H1 (cell line): ENCODE results near the gene TAX1BP1. TPM values are rescaled to one million over a fixed set of nuclear protein-coding genes. Genes with fewer than 3 reads are reported as not detected.

Experiments
- CTCF ChIA-PET: fragments of 300-600 bp; sonication (Branson Sonifier 250); formaldehyde crosslinking; loops from one replicate; lab custom pipeline; 2021; ENCODE audit not compliant: partially characterized antibody; lab: Charles Lee
- POLR2A ChIA-PET: fragments of 300-600 bp; sonication (Branson Sonifier 250); formaldehyde crosslinking; loops from one replicate; lab custom pipeline; 2021; ENCODE audit warnings: inconsistent platforms; ENCODE audit not compliant: partially characterized antibody; lab: Charles Lee
- DNase-seq, 2 experiments: peaks; one replicate each; pipeline versions ENCODE4 v3.0.0 to v3.0.0-alpha.2; 2010 to 2022; ENCODE audit warnings: low spot score in 2 of 2, low read depth in 1 of 2, mixed read lengths in 1 of 2
- FAIRE-seq: peaks from 2 replicates; lab custom pipeline; 2011; peaks lifted over from hg19 to GRCh38; lab: Jason Lieb, UNC
- H2AFZ ChIP-seq: 2 replicates; pipeline ENCODE4 v1.8.1; 2012; ENCODE audit warnings: low read length, inconsistent platforms
- H2AK5ac ChIP-seq: 2 replicates; pipeline ENCODE4 v1.6.1; 2013; ENCODE audit warnings: low read depth, low read length
- H2BK120ac ChIP-seq: replicated peaks from 2 replicates; pipeline ENCODE3; 2013; ENCODE audit warnings: low read depth, low read length, inconsistent platforms
- H2BK12ac ChIP-seq: 2 replicates; pipeline ENCODE4 v1.6.1; 2013; ENCODE audit warnings: low read depth, low read length
- H2BK15ac ChIP-seq: 2 replicates; pipeline ENCODE4 v1.6.1; 2013; ENCODE audit warnings: low read length
- H2BK20ac ChIP-seq: 2 replicates; pipeline ENCODE4 v1.6.1; 2013; ENCODE audit warnings: low read length
- H2BK5ac ChIP-seq: 2 replicates; pipeline ENCODE4 v1.6.1; 2013; ENCODE audit warnings: low read depth, low read length
- H3K14ac ChIP-seq: 2 replicates; pipeline ENCODE4 v1.6.1; 2013; ENCODE audit warnings: inconsistent platforms; ENCODE audit not compliant: insufficient read length
- H3K18ac ChIP-seq: 2 replicates; pipeline ENCODE4 v1.6.1; 2013; ENCODE audit warnings: low read length; ENCODE audit errors: extremely low read depth
- H3K23ac ChIP-seq: 2 replicates; pipeline ENCODE4 v1.6.1; 2013; ENCODE audit warnings: inconsistent platforms; ENCODE audit not compliant: insufficient read length
- H3K23me2 ChIP-seq: 2 replicates; pipeline ENCODE4 v1.6.1; 2013; ENCODE audit warnings: low read depth, low read length
- H3K27ac ChIP-seq: 2 replicates; pipeline ENCODE4 v1.6.1; 2011; ENCODE audit warnings: low read depth, low read length, inconsistent platforms
- H3K27me3 ChIP-seq, 4 experiments: replicated peaks in 1 of 4; 1 replicate in 1 of 4; 2 replicates in 3 of 4; pipeline versions ENCODE4 v1.6.1 to v1.8.1; 2011 to 2013; ENCODE audit warnings: low read length in 3 of 4, mild to moderate bottlenecking in 3 of 4, inconsistent platforms in 2 of 4, mixed read lengths in 2 of 4, moderate library complexity in 1 of 4; ENCODE audit not compliant: control insufficient read depth in 3 of 4, insufficient read depth in 3 of 4; ENCODE audit errors: extremely low read depth in 1 of 4
- H3K36me3 ChIP-seq, 4 experiments: 2 replicates each; pipeline versions ENCODE4 v1.6.1 to v1.8.1; 2011 to 2013; ENCODE audit warnings: mild to moderate bottlenecking in 4 of 4, low read length in 3 of 4, moderate library complexity in 2 of 4, control low read depth in 1 of 4, inconsistent platforms in 1 of 4; ENCODE audit not compliant: insufficient read depth in 4 of 4, control insufficient read depth in 2 of 4
- H3K4ac ChIP-seq: replicated peaks from 2 replicates; pipeline ENCODE3; 2013; ENCODE audit warnings: low read length, low read depth, mixed read lengths, inconsistent platforms; ENCODE audit not compliant: insufficient read length
- H3K4me1 ChIP-seq, 4 experiments: replicated peaks in 1 of 4; 1 replicate in 1 of 4; 2 replicates in 3 of 4; pipeline versions ENCODE4 v1.6.1 to v1.8.1; 2011 to 2013; ENCODE audit warnings: low read length in 3 of 4, inconsistent platforms in 2 of 4, mixed read lengths in 1 of 4; ENCODE audit not compliant: insufficient read depth in 4 of 4, control insufficient read depth in 3 of 4
- H3K4me2 ChIP-seq, 2 experiments: 2 replicates each; pipeline versions ENCODE4 v1.6.1 to v1.8.1; 2011 to 2013; ENCODE audit warnings: low read depth in 2 of 2, low read length in 2 of 2, control low read depth in 1 of 2, inconsistent platforms in 1 of 2, mild to moderate bottlenecking in 1 of 2; ENCODE audit not compliant: insufficient read depth in 1 of 2
- H3K4me3 ChIP-seq, 4 experiments: fragments of 200-600, 300-600 bp in 1 of 4; sonication (generic), shearing (Covaris generic), sonication (Bioruptor Twin) in 1 of 4; 2 replicates each; pipeline versions ENCODE4 v1.5.1 to v1.8.1; 2011 to 2016; ENCODE audit warnings: low read length in 4 of 4, low read depth in 3 of 4, control low read depth in 2 of 4, inconsistent platforms in 2 of 4, mild to moderate bottlenecking in 2 of 4, mixed read lengths in 1 of 4, moderate library complexity in 1 of 4; ENCODE audit not compliant: insufficient read depth in 2 of 4; ENCODE audit errors: extremely low read depth in 1 of 4
- H3K56ac ChIP-seq: replicated peaks from 2 replicates; pipeline ENCODE3; 2013; ENCODE audit warnings: low read depth, mild to moderate bottlenecking, mixed read lengths, low read length, inconsistent platforms; ENCODE audit not compliant: insufficient read length
- H3K79me1 ChIP-seq: 2 replicates; pipeline ENCODE4 v1.6.1; 2013; ENCODE audit warnings: low read depth, low read length, control low read depth
- H3K79me2 ChIP-seq, 2 experiments: 2 replicates each; pipeline versions ENCODE4 v1.6.1 to v1.8.1; 2012 to 2013; ENCODE audit warnings: low read length in 2 of 2, mild to moderate bottlenecking in 2 of 2, inconsistent platforms in 1 of 2; ENCODE audit not compliant: insufficient read depth in 2 of 2, control insufficient read depth in 1 of 2
- H3K9ac ChIP-seq, 4 experiments: replicated peaks in 1 of 4; 1 replicate in 1 of 4; 2 replicates in 3 of 4; pipeline versions ENCODE4 v1.6.1 to v1.8.1; 2011 to 2013; ENCODE audit warnings: low read depth in 3 of 4, low read length in 3 of 4, control low read depth in 2 of 4, mild to moderate bottlenecking in 2 of 4, moderate library complexity in 2 of 4, inconsistent platforms in 1 of 4; ENCODE audit errors: extremely low read depth in 1 of 4
- H3K9me3 ChIP-seq, 2 experiments: 2 replicates each; pipeline versions ENCODE4 v1.6.1 to v1.8.1; 2012 to 2013; ENCODE audit warnings: mild to moderate bottlenecking in 2 of 2, moderate library complexity in 2 of 2, control low read depth in 1 of 2, inconsistent platforms in 1 of 2, low read depth in 1 of 2, low read length in 1 of 2, mixed read lengths in 1 of 2; ENCODE audit not compliant: insufficient read depth in 2 of 2
- H4K20me1 ChIP-seq, 2 experiments: replicated peaks in 1 of 2; 2 replicates each; pipeline versions ENCODE3 to v1.8.1; 2011 to 2013; ENCODE audit warnings: inconsistent platforms in 2 of 2, low read length in 2 of 2, mild to moderate bottlenecking in 1 of 2; ENCODE audit not compliant: insufficient read depth in 2 of 2, control insufficient read depth in 1 of 2
- H4K5ac ChIP-seq: 2 replicates; pipeline ENCODE4 v1.6.1; 2013; ENCODE audit warnings: low read length, low read depth, mixed read lengths, inconsistent platforms; ENCODE audit not compliant: insufficient read length
- H4K8ac ChIP-seq: 2 replicates; pipeline ENCODE4 v1.8.0; 2013; ENCODE audit warnings: mild to moderate bottlenecking, moderate library complexity, low read length, inconsistent platforms; ENCODE audit not compliant: insufficient read depth; ENCODE audit errors: extremely low read depth
- H4K91ac ChIP-seq: replicated peaks from 2 replicates; pipeline ENCODE3; 2013; ENCODE audit warnings: low read length, mixed read lengths, inconsistent platforms; ENCODE audit not compliant: insufficient read length
- ATF3 ChIP-seq: IDR thresholded peaks from 2 replicates; pipeline ENCODE4 v1.6.1; 2011; ENCODE audit warnings: low read depth, mild to moderate bottlenecking, low read length; ENCODE audit not compliant: insufficient read depth
- CHD1 ChIP-seq: IDR thresholded peaks from 2 replicates; pipeline ENCODE4 v1.6.1; 2012; ENCODE audit warnings: low read depth, low read length, improper control_type of control experiment
- CTBP2 ChIP-seq: IDR thresholded peaks from 2 replicates; pipeline ENCODE4 v1.7.0; 2011; ENCODE audit warnings: borderline replicate concordance, mild to moderate bottlenecking, moderate library complexity, mixed read lengths, low read length; ENCODE audit not compliant: insufficient read depth, insufficient read length
- FOSL1 ChIP-seq: IDR thresholded peaks from 2 replicates; pipeline ENCODE4 v1.6.1; 2011; ENCODE audit warnings: mild to moderate bottlenecking, low read depth, low read length, moderate library complexity; ENCODE audit not compliant: insufficient read depth
- HDAC2 ChIP-seq, 2 experiments: fragments of 300-600 bp in 1 of 2; sonication (generic) in 1 of 2; IDR thresholded peaks; 2 replicates each; pipeline ENCODE4 v1.6.1; 2011 to 2012; ENCODE audit warnings: low read depth in 2 of 2, low read length in 2 of 2, mild to moderate bottlenecking in 2 of 2, moderate library complexity in 2 of 2, borderline replicate concordance in 1 of 2, inconsistent platforms in 1 of 2
- POU5F1 ChIP-seq: IDR thresholded peaks from 2 replicates; pipeline ENCODE4 v1.6.1; 2011; ENCODE audit warnings: low read depth, mild to moderate bottlenecking, low read length, moderate library complexity
- RXRA ChIP-seq: IDR thresholded peaks from 2 replicates; pipeline ENCODE4 v1.6.1; 2011; ENCODE audit warnings: low read depth, mild to moderate bottlenecking, low read length, moderate library complexity; ENCODE audit not compliant: insufficient read depth
- SIN3A ChIP-seq, 2 experiments: IDR thresholded peaks in 1 of 2; conservative IDR thresholded peaks in 1 of 2; 2 replicates each; pipeline ENCODE4 v1.6.1; 2011 to 2012; ENCODE audit warnings: low read length in 2 of 2, improper control_type of control experiment in 1 of 2, low read depth in 1 of 2, mild to moderate bottlenecking in 1 of 2
- SIRT6 ChIP-seq: IDR thresholded peaks from one replicate; pipeline ENCODE4 v1.7.1; 2012; ENCODE audit warnings: low read length, inconsistent platforms
- SP2 ChIP-seq: IDR thresholded peaks from 2 replicates; pipeline ENCODE4 v1.6.1; 2012; ENCODE audit warnings: mild to moderate bottlenecking, low read length, inconsistent platforms
- SRF ChIP-seq: IDR thresholded peaks from 2 replicates; pipeline ENCODE4 v1.6.1; 2011; ENCODE audit warnings: mild to moderate bottlenecking, low read depth, low read length, moderate library complexity
- TAF1 ChIP-seq: IDR thresholded peaks from 2 replicates; pipeline ENCODE4 v1.6.1; 2011; ENCODE audit warnings: mild to moderate bottlenecking, low read depth, low read length
- TEAD4 ChIP-seq: IDR thresholded peaks from 2 replicates; pipeline ENCODE4 v1.6.1; 2012; ENCODE audit warnings: low read depth, low read length, inconsistent platforms, mixed read lengths
- WGBS, 2 experiments: shearing (Covaris generic) in 1 of 2; methylation state at CpG; one replicate each; pipeline versions ENCODE4 v1.1.6 to v1.1.7; 2013 to 2015; ENCODE audit warnings: low lambda C conversion rate in 2 of 2, mixed read lengths in 2 of 2, inconsistent platforms in 1 of 2, low coverage in 1 of 2, missing lambda C conversion rate in 1 of 2; ENCODE audit not compliant: insufficient replicate concordance in 2 of 2, insufficient coverage in 1 of 2, insufficient read length in 1 of 2; ENCODE audit errors: extremely low coverage in 1 of 2, missing lambda C conversion rate in 1 of 2; 5-methylcytosine and 5-hydroxymethylcytosine counted together
- polyA plus RNA-seq, 7 experiments: library from polyadenylated mRNA; depleted of rRNA in 3 of 7; stranded (reverse) in 5 of 7; unstranded in 2 of 7; fragments of >200 nt in 5 of 7; fragments of 200-250 nt in 2 of 7; gene quantifications; 1 replicate in 5 of 7; 2 replicates in 1 of 7; 4 replicates in 1 of 7; pipeline versions ENCODE4 v1.2.1 to v1.2.3, GENCODE V29; 2011 to 2013; ENCODE audit warnings: missing spikeins in 2 of 7, mixed read lengths in 2 of 7
- total RNA-seq: library from RNA; stranded (reverse); fragmentation: NEBNext Ultra II Directional; extraction: Animal tissue kit (Norgen Biotek cat#: 25700); gene quantifications from 2 replicates; pipeline ENCODE4 v1.2.1, GENCODE V29; 2021

The TAX1BP1 gene
- total and polyA plus RNA-seq, 2 of the 8 experiments (the other 6 are each of a cell fraction or from before 2014, with no cell fraction given), result 56.0 to 62.7 TPM

- H3K23me2 ChIP-seq, result no peaks in the 10 kb centered on the region
- H2BK12ac ChIP-seq, result no peak overlapping the region
- FAIRE-seq, result no peak
- DNase-seq, result no peak
- H3K9me3 ChIP-seq, result no peaks in the 10 kb centered on the region
- no peak overlapping the region for H4K5ac ChIP-seq
- H3K18ac ChIP-seq, result no peak overlapping the region
- no peak overlapping the region for H4K8ac ChIP-seq
- CTCF ChIA-PET, result interaction anchor here (0.8 to 0.9 kb wide), 3 partner anchors 17 to 91 kb away, joined by 3 to 5 read pairs (median 4); no protein-coding TSS in a partner anchor
- H3K79me1 ChIP-seq, result no peaks in the 10 kb centered on the region
- no peak overlapping the region for H2AFZ ChIP-seq
- 82% methylated on average over 3 of the region's 3 CpGs; no CpG with 5 or more reads in 1 of the 2 experiments for WGBS, 2 experiments
- no peak overlapping the region for H2BK15ac ChIP-seq
- H3K4ac ChIP-seq, result no peak overlapping the region
- POLR2A ChIA-PET, result interaction anchor here (1.2 kb wide), 1 partner anchor 71 kb away, joined by 3 read pairs; no protein-coding TSS in a partner anchor
- H3K14ac ChIP-seq, result no peak overlapping the region
- no peak overlapping the region; a peak in 1 of 7 replicates for H3K9ac ChIP-seq
- no peak overlapping the region for H3K56ac ChIP-seq
- no peak overlapping the region for H2BK5ac ChIP-seq
- no peak overlapping the region for H2AK5ac ChIP-seq
- no peak overlapping the region for H4K91ac ChIP-seq
- no peak overlapping the region for H2BK20ac ChIP-seq
- no peaks in the 10 kb centered on the region for H3K27me3 ChIP-seq
- H2BK120ac ChIP-seq, result no peak overlapping the region
- H3K36me3 ChIP-seq, result no peaks in the 10 kb centered on the region
- H3K4me3 ChIP-seq, result no peak overlapping the region
- no peak overlapping the region for H3K23ac ChIP-seq
- no peak overlapping the region for H3K4me2 ChIP-seq
- no peaks in the 10 kb centered on the region for H4K20me1 ChIP-seq
- peaks cover 0 to 3% (median 0%) of the 10 kb centered on the region in 4 experiments; a peak in 2 of 7 replicates for H3K4me1 ChIP-seq
- H3K79me2 ChIP-seq, result no peaks in the 10 kb centered on the region
- no peak overlapping the region for H3K27ac ChIP-seq
- no peak for TF ChIP-seq HDAC2 (IDR thresholded peaks at IDR 0.05; ENCODE audit: borderline replicate concordance in 1 of 2, low read depth in 2 of 2, low read length in 2 of 2)
- no peak for TF ChIP-seq FOSL1
- TF ChIP-seq SIRT6, result no peak
- TF ChIP-seq RXRA, result no peak
- no peak for TF ChIP-seq POU5F1
- TF ChIP-seq SRF, result no peak
- TF ChIP-seq CHD1, result no peak
- TF ChIP-seq CTBP2, result no peak
- TF ChIP-seq ATF3, result no peak
- no peak for TF ChIP-seq TEAD4
- TF ChIP-seq SP2, result no peak
- no peak for TF ChIP-seq SIN3A (conservative IDR thresholded peaks at IDR 0.05 in 1 of 2, IDR thresholded peaks at IDR 0.05 in 1 of 2; ENCODE audit: low read depth in 1 of 2, low read length in 2 of 2)
- TF ChIP-seq TAF1, result no peak
Observed at GRCh38 chr7:27693794-27694193, 46.2 kb upstream of the TAX1BP1 start.
